ENCODE data around the gene PLPPR3.

DNA sequence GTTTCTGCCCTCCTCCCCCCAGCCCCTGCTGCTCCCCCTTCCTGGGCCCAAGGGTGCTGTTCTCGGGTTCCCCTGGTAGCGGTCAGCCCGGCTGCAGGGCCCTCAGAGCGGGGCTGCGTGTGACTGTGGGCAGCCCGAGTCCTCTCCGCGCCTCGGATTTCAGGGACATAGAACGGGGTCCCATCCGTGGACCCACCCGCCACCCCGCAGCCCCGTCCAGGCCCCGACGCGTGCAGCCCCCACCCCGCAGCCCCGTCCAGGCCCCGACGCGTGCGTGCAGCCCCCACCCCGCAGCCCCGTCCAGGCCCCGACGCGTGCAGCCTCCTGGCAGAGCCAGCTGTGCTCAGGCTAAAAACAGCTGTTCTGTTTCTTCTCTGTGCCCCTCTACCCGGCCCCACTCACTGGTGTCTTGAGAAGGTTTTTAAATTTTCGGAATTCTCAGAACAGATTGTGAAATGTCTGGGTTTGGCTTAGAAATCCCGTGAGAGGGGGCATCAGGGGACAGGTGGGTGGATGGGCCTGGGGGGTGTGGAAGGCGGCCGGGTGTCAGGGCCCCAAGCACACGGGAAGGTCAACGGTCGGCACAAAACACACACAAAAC lies 13.6 kb upstream of the PLPPR3 start:
- TF ChIP-seq, protein P1, sequence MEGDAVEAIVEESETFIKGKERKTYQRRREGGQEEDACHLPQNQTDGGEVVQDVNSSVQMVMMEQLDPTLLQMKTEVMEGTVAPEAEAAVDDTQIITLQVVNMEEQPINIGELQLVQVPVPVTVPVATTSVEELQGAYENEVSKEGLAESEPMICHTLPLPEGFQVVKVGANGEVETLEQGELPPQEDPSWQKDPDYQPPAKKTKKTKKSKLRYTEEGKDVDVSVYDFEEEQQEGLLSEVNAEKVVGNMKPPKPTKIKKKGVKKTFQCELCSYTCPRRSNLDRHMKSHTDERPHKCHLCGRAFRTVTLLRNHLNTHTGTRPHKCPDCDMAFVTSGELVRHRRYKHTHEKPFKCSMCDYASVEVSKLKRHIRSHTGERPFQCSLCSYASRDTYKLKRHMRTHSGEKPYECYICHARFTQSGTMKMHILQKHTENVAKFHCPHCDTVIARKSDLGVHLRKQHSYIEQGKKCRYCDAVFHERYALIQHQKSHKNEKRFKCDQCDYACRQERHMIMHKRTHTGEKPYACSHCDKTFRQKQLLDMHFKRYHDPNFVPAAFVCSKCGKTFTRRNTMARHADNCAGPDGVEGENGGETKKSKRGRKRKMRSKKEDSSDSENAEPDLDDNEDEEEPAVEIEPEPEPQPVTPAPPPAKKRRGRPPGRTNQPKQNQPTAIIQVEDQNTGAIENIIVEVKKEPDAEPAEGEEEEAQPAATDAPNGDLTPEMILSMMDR (IDR thresholded peaks at IDR 0.05): no peak
- no peak for TF ChIP-seq POLR2A (IDR thresholded peaks at IDR 0.05)
- TF ChIP-seq POLR2AphosphoS5 (IDR thresholded peaks at IDR 0.05): no peak
